Measurements from ENCODE around the gene PSMD12.

DNA sequence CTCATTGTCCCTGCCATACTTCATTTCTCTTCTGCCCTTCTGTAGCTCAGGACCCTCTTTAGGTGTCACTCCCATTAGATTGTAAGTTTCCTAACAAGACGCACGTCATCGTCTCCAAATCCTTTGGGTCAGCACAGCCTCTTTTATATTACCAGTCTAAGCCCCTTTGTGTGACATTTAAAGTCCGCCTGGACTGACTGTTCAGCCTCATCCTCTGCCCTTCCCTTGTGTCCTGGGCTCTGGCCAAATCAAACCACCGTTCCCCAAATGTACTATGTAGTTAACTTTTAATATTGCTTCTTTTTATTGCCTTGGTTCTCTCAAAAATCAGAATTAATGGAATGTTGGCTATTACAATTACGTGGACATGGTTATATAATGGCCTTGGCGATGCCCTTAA, 48.9 kb upstream of the PSMD12 start:
- TF ChIP-seq NFIC (IDR thresholded peaks at IDR 0.05) (no peak), MYNN (IDR thresholded peaks at IDR 0.05) (no peak), MYNN (CRISPR knock-in tag; IDR thresholded peaks at IDR 0.05) (no peak), POLR2A (conservative IDR thresholded peaks at IDR 0.05) (no peak), TBL1XR1 (IDR thresholded peaks at IDR 0.05; ENCODE audit: low read length in 2 of 2) (no peak), TCF7L2 (IDR thresholded peaks at IDR 0.05; ENCODE audit: low read depth, low read length) (no peak), EP300 (IDR thresholded peaks at IDR 0.05; ENCODE audit: low read length) (no peak), ESRRA (IDR thresholded peaks at IDR 0.05; ENCODE audit: borderline replicate concordance, low read depth) (no peak)
- TF ChIP-seq, protein P1, sequence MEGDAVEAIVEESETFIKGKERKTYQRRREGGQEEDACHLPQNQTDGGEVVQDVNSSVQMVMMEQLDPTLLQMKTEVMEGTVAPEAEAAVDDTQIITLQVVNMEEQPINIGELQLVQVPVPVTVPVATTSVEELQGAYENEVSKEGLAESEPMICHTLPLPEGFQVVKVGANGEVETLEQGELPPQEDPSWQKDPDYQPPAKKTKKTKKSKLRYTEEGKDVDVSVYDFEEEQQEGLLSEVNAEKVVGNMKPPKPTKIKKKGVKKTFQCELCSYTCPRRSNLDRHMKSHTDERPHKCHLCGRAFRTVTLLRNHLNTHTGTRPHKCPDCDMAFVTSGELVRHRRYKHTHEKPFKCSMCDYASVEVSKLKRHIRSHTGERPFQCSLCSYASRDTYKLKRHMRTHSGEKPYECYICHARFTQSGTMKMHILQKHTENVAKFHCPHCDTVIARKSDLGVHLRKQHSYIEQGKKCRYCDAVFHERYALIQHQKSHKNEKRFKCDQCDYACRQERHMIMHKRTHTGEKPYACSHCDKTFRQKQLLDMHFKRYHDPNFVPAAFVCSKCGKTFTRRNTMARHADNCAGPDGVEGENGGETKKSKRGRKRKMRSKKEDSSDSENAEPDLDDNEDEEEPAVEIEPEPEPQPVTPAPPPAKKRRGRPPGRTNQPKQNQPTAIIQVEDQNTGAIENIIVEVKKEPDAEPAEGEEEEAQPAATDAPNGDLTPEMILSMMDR (IDR thresholded peaks at IDR 0.05 in 2 of 3, conservative IDR thresholded peaks at IDR 0.05 in 1 of 3; ENCODE audit: insufficient read depth in 2 of 3, low read depth in 1 of 3, low read length in 3 of 3) = no peak
- TF ChIP-seq, protein P2, sequence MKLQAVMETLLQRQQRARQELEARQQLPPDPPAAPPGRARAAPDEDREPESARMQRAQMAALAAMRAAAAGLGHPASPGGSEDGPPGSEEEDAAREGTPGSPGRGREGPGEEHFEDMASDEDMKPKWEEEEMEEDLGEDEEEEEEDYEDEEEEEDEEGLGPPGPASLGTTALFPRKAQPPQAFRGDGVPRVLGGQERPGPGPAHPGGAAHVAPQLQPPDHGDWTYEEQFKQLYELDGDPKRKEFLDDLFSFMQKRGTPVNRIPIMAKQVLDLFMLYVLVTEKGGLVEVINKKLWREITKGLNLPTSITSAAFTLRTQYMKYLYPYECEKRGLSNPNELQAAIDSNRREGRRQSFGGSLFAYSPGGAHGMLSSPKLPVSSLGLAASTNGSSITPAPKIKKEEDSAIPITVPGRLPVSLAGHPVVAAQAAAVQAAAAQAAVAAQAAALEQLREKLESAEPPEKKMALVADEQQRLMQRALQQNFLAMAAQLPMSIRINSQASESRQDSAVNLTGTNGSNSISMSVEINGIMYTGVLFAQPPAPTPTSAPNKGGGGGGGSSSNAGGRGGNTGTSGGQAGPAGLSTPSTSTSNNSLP (IDR thresholded peaks at IDR 0.05; ENCODE audit: borderline replicate concordance, low read depth, low read length) = no peak

Measured in K562 (cell line).